K562 (cell line): ENCODE results near the gene SAE1. TPM values are rescaled to one million over a fixed set of nuclear protein-coding genes. Genes with fewer than 3 reads are reported as not detected.

Experiments used
- ARHGAP35 ChIP-seq: fragments of 450-650 bp; IDR thresholded peaks from 2 replicates; pipeline ENCODE4 v1.6.1; 2018; ENCODE audit not compliant: partially characterized antibody
- ARID2 ChIP-seq: fragments of 450-650 bp; IDR thresholded peaks from 2 replicates; pipeline ENCODE4 v1.6.1; 2017; ENCODE audit warnings: antibody characterized with exemption, mild to moderate bottlenecking
- ARNT ChIP-seq, 2 experiments: fragments of 450-650 bp; IDR thresholded peaks; 2 replicates each; pipeline ENCODE4 v1.6.1; 2016; ENCODE audit warnings: mild to moderate bottlenecking in 1 of 2
- BCOR ChIP-seq: fragments of 450-650 bp; IDR thresholded peaks from 2 replicates; pipeline ENCODE4 v1.6.1; 2016
- BDP1 ChIP-seq: IDR thresholded peaks from 3 replicates; pipeline ENCODE4 v1.6.1; 2011; ENCODE audit not compliant: insufficient read length, insufficient read depth
- ELK1 ChIP-seq: sonication (generic); formaldehyde crosslinking; IDR thresholded peaks from 2 replicates; pipeline ENCODE4 v1.8.1; 2022; ENCODE audit warnings: missing genetic modification reagents
- MAFK ChIP-seq: IDR thresholded peaks from 2 replicates; pipeline ENCODE4 v1.6.1; 2011; ENCODE audit warnings: low read length, improper control_type of control experiment
- MNT ChIP-seq, 2 experiments: fragments of 450-650 bp; conservative IDR thresholded peaks; 2 replicates each; pipeline ENCODE4 v1.6.1; 2017; ENCODE audit warnings: mild to moderate bottlenecking in 2 of 2, moderate library complexity in 2 of 2
- MTA2 ChIP-seq: fragments of 450-650 bp; IDR thresholded peaks from 2 replicates; pipeline ENCODE4 v1.6.1; 2016; ENCODE audit warnings: low read depth
- NBN ChIP-seq: fragments of 450-650 bp; IDR thresholded peaks from 2 replicates; pipeline ENCODE4 v1.6.1; 2016; ENCODE audit warnings: low read depth, mild to moderate bottlenecking
- NCOA6 ChIP-seq: fragments of 450-650 bp; IDR thresholded peaks from 2 replicates; pipeline ENCODE4 v1.6.1; 2017; ENCODE audit warnings: mild to moderate bottlenecking
- NR2C2 ChIP-seq, 2 experiments: fragments of 200-800 bp in 1 of 2; sonication (Bioruptor generic) in 1 of 2; sonication (generic) in 1 of 2; formaldehyde crosslinking in 1 of 2; IDR thresholded peaks; 2 replicates each; pipeline versions ENCODE4 v1.6.1 to v1.8.0; 2016 to 2022; ENCODE audit warnings: mild to moderate bottlenecking in 1 of 2, missing compliant biosample characterization in 1 of 2, missing genetic modification characterization in 1 of 2, missing genetic modification reagents in 1 of 2
- PRPF4 ChIP-seq: fragments of 200-400 bp; formaldehyde crosslinking; IDR thresholded peaks from one replicate; pipeline ENCODE4 v1.6.1; 2017; ENCODE audit warnings: low read length, low read depth, mild to moderate bottlenecking; ENCODE audit not compliant: insufficient read depth, poor library complexity, severe bottlenecking
- SRSF1 ChIP-seq: fragments of 200-400 bp; formaldehyde crosslinking; IDR thresholded peaks from 2 replicates; pipeline ENCODE4 v1.6.1; 2017; ENCODE audit warnings: mild to moderate bottlenecking, low read depth, low read length, moderate library complexity
- STAT5B ChIP-seq: fragments of 250-450 bp; sonication (Bioruptor Pico); IDR thresholded peaks from 2 replicates; pipeline ENCODE4 v1.8.0; 2021; ENCODE audit warnings: mild to moderate bottlenecking, inconsistent platforms
- TARDBP ChIP-seq: fragments of 450-650 bp; IDR thresholded peaks from 2 replicates; pipeline ENCODE4 v1.6.1; 2016
- TOE1 ChIP-seq, 2 experiments: fragments of 450-650 bp in 1 of 2; sonication (generic) in 1 of 2; formaldehyde crosslinking in 1 of 2; IDR thresholded peaks; 2 replicates each; pipeline versions ENCODE4 v1.7.1 to v1.8.0; 2016 to 2022; ENCODE audit warnings: borderline replicate concordance in 2 of 2, mild to moderate bottlenecking in 2 of 2, antibody characterized with exemption in 1 of 2, inconsistent platforms in 1 of 2, low read depth in 1 of 2, missing genetic modification reagents in 1 of 2, moderate library complexity in 1 of 2
- TSC22D4 ChIP-seq: fragments of 450-650 bp; IDR thresholded peaks from 2 replicates; pipeline ENCODE4 v1.6.1; 2016; ENCODE audit warnings: missing genetic modification characterization, missing biosample characterization, control low read depth
- ZNF324 ChIP-seq: fragments of 250-450 bp; sonication (Bioruptor Pico); IDR thresholded peaks from 2 replicates; pipeline ENCODE4 v1.4.0; 2020; ENCODE audit warnings: mild to moderate bottlenecking
- ZNF609 ChIP-seq: sonication (generic); formaldehyde crosslinking; IDR thresholded peaks from 2 replicates; pipeline ENCODE4 v1.8.1; 2023; ENCODE audit warnings: missing genetic modification reagents, mild to moderate bottlenecking, borderline replicate concordance
- ZNF696 ChIP-seq: fragments of 250-450 bp; sonication (Bioruptor Pico); conservative IDR thresholded peaks from 2 replicates; pipeline ENCODE4 v1.4.0; 2020; ENCODE audit warnings: mild to moderate bottlenecking, moderate library complexity
- polyA plus RNA-seq, 8 experiments: library from polyadenylated mRNA; depleted of rRNA in 4 of 8; stranded (reverse) in 5 of 8; unstranded in 3 of 8; fragments of >200 nt; fragmentation: Nextera tagmentation in 2 of 8; fragmentation: Illumina TruSeq in 1 of 8; extraction: Ambion mirVana in 2 of 8; extraction: Trizol in 1 of 8; gene quantifications; 2 replicates each; pipeline versions ENCODE4 v1.2.1 to v1.2.3, GENCODE V29; 2011 to 2014; ENCODE audit warnings: inconsistent platforms in 1 of 8, missing spikeins in 1 of 8
- total RNA-seq, 7 experiments: library from RNA; depleted of rRNA in 6 of 7; stranded (reverse); fragments of >200 nt in 6 of 7; fragmentation: Illumina TruSeq in 2 of 7; extraction: Trizol in 2 of 7; gene quantifications; 2 replicates each; pipeline versions ENCODE4 v1.2.1 to v1.2.3, GENCODE V29; 2011 to 2021; ENCODE audit warnings: low replicate concordance in 1 of 7

Gene SAE1
- total and polyA plus RNA-seq, 9 of the 15 experiments (the other 6 are each of a cell fraction or from before 2014, with no cell fraction given): 82.8 to 299 (median 217) TPM

DNA sequence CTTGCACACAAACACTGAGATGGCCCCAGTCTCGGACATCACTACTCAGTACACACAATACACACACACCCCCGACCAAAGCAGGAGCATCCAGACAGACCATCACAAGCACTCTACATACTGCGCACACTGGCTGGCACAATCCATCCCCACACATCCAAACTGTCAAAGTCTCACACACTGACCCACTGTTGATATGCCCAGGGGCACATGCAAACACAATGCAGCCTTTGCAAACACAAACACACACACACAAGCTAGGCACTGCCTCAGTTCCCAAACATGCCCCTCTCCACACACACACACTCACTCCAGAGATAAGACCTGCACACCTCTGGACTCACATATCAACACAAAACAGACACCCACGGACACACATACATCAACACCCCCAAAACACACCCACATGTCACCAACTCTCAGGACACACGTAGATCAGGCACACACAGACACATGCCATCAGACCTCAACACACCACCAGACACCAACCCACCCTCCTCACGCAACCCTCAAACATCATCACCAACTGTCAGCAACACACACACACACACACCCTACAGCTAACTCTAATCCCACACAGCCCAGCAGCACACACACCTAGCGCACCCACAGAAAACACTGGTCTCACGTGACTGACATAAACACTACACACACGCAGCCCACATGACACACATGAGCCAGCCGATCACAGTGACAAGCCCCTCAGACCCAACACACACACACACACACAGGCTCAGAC, 98.5 kb downstream of the SAE1 start (continued):
- TF ChIP-seq ZNF609 (CRISPR knock-in tag) (no peak), ZNF324 (CRISPR knock-in tag) (no peak), BCOR (peak; percentile 71; the same call in 1 of the 2 replicates), ARID2 (no peak), ARHGAP35 (peak; percentile 70), MNT (conservative IDR thresholded peaks at IDR 0.05) (peak; percentile 85 to 86), STAT5B (no peak), ARNT (IDR thresholded peaks at IDR 0.05) (peak; percentile 31 to 51; a peak in 1 of 4 replicates), TSC22D4 (peak; percentile 82; the same call in 1 of the 2 replicates), MTA2 (0 out of 2 replicates have a peak, but pooled peaks have one; percentile 4), PRPF4 (no peak), SRSF1 (no peak), TOE1 (IDR thresholded peaks at IDR 0.05; ENCODE audit: borderline replicate concordance) (peak; percentile 92), TOE1 (CRISPR knock-in tag; IDR thresholded peaks at IDR 0.05; ENCODE audit: borderline replicate concordance, low read depth) (no peak; the same call in 1 of the 2 replicates), ZNF696 (no peak), NR2C2 (CRISPR knock-in tag; IDR thresholded peaks at IDR 0.05) (no peak), NR2C2 (tag; IDR thresholded peaks at IDR 0.05) (no peak), NCOA6 (no peak), BDP1 (no peak), ELK1 (CRISPR knock-in tag) (no peak), MAFK (no peak), NBN (peak; percentile 31; the same call in 1 of the 2 replicates), TARDBP (peak; percentile 45; the same call in 1 of the 2 replicates)
